ENCODE measurements around the gene GLI3.

The GLI3 gene

GRCh38 chr7:42189535-42189934 is 47.5 kb downstream of the GLI3 start:
- H3K27ac ChIP-seq: no peak overlapping the region
- H3K36me3 ChIP-seq: 0 out of 2 replicates have a peak, but pooled peaks cover 6% of the 10 kb centered on the region
- H3K27me3 ChIP-seq: no peaks in the 10 kb centered on the region
- no peaks in the 10 kb centered on the region for H4K20me1 ChIP-seq
- no peak overlapping the region for H3K9ac ChIP-seq
- peaks cover 26% of the 10 kb centered on the region for H3K4me1 ChIP-seq
- H3K9me3 ChIP-seq: no peaks in the 10 kb centered on the region
- H3K4me3 ChIP-seq: no peak overlapping the region
- H3K4me2 ChIP-seq: no peak overlapping the region
- TF ChIP-seq Cebpa-rat (IDR thresholded peaks at IDR 0.05): no peak

- Histone ChIP-seq H4K20me1 (no peaks in the 10 kb centered on the region), H3K27me3 (no peaks in the 10 kb centered on the region), H3K9me3 (no peaks in the 10 kb centered on the region), H3K4me3 (no peak overlapping the region), H3K36me3 (peaks cover 9% of the 10 kb centered on the region; the same call in 1 of the 2 replicates), H3K27ac (no peak overlapping the region), H3K4me1 (no peaks in the 10 kb centered on the region), H3K9ac (no peak overlapping the region), H3K4me2 (no peak overlapping the region)
- TF ChIP-seq Cebpa-rat (IDR thresholded peaks at IDR 0.05): no peak
Observed at GRCh38 chr7:42186151-42186550, 50.9 kb downstream of the GLI3 start.

GRCh38 chr7:42185726-42186125 is 51.3 kb downstream of the GLI3 start:
- Histone ChIP-seq H3K9me3 (no peaks in the 10 kb centered on the region), H3K4me3 (no peak overlapping the region), H3K9ac (no peak overlapping the region), H4K20me1 (no peaks in the 10 kb centered on the region), H3K27me3 (no peaks in the 10 kb centered on the region), H3K4me2 (no peak overlapping the region), H3K27ac (no peak overlapping the region), H3K36me3 (peaks cover 10% of the 10 kb centered on the region), H3K4me1 (no peaks in the 10 kb centered on the region)
- TF ChIP-seq Cebpa-rat (IDR thresholded peaks at IDR 0.05): no peak

- H3K27ac ChIP-seq: peak overlapping the region; percentile 15; the same call in 1 of the 2 replicates
- no peak overlapping the region for H3K4me2 ChIP-seq
Observed at GRCh38 chr7:42183547-42183946, 53.5 kb downstream of the GLI3 start.

GRCh38 chr7:42181566-42181965 is 55.4 kb downstream of the GLI3 start:
- Histone ChIP-seq H3K9me3 (no peaks in the 10 kb centered on the region), H3K27ac (no peak overlapping the region), H3K27me3 (no peaks in the 10 kb centered on the region), H4K20me1 (no peaks in the 10 kb centered on the region), H3K4me3 (no peak overlapping the region), H3K9ac (no peak overlapping the region), H3K4me1 (no peaks in the 10 kb centered on the region), H3K4me2 (no peak overlapping the region), H3K36me3 (peaks cover 39% of the 10 kb centered on the region)
- no peak for TF ChIP-seq Cebpa-rat (IDR thresholded peaks at IDR 0.05)

More at GRCh38 chr7:42183547-42183946, 53.5 kb downstream of the GLI3 start:
- Histone ChIP-seq H3K4me3 (no peak overlapping the region), H3K9me3 (no peaks in the 10 kb centered on the region), H3K36me3 (peaks cover 31% of the 10 kb centered on the region), H4K20me1 (no peaks in the 10 kb centered on the region), H3K9ac (no peak overlapping the region), H3K4me1 (no peaks in the 10 kb centered on the region), H3K27me3 (no peaks in the 10 kb centered on the region)
- no peak for TF ChIP-seq Cebpa-rat (IDR thresholded peaks at IDR 0.05)

GRCh38 chr7:42180806-42181205 is 56.2 kb downstream of the GLI3 start:
- Histone ChIP-seq H3K4me1 (no peaks in the 10 kb centered on the region), H3K27me3 (no peaks in the 10 kb centered on the region), H3K4me2 (no peak overlapping the region), H3K9ac (no peak overlapping the region), H3K27ac (no peak overlapping the region), H3K9me3 (no peaks in the 10 kb centered on the region), H3K36me3 (peaks cover 39% of the 10 kb centered on the region), H3K4me3 (no peak overlapping the region), H4K20me1 (no peaks in the 10 kb centered on the region)
- no peak for TF ChIP-seq Cebpa-rat (IDR thresholded peaks at IDR 0.05)

GRCh38 chr7:42176724-42177101 is 60.3 kb downstream of the GLI3 start:
- Histone ChIP-seq H4K20me1 (no peaks in the 10 kb centered on the region), H3K27ac (no peak overlapping the region), H3K4me1 (no peaks in the 10 kb centered on the region), H3K9me3 (no peaks in the 10 kb centered on the region), H3K9ac (no peak overlapping the region), H3K27me3 (no peaks in the 10 kb centered on the region), H3K4me2 (no peak overlapping the region), H3K36me3 (peaks cover 37% of the 10 kb centered on the region), H3K4me3 (no peak overlapping the region)
- TF ChIP-seq Cebpa-rat (IDR thresholded peaks at IDR 0.05): no peak

- Histone ChIP-seq H3K27ac (no peak overlapping the region), H3K27me3 (no peaks in the 10 kb centered on the region), H3K9me3 (no peaks in the 10 kb centered on the region), H3K4me3 (no peak overlapping the region), H3K36me3 (peaks cover 37% of the 10 kb centered on the region), H3K9ac (no peak overlapping the region), H3K4me1 (no peaks in the 10 kb centered on the region), H3K4me2 (no peak overlapping the region), H4K20me1 (no peaks in the 10 kb centered on the region)
- no peak for TF ChIP-seq Cebpa-rat (IDR thresholded peaks at IDR 0.05)
Observed at GRCh38 chr7:42175834-42176723, 60.9 kb downstream of the GLI3 start.

- Histone ChIP-seq H3K4me2 (no peak overlapping the region), H3K9ac (no peak overlapping the region), H3K27ac (no peak overlapping the region), H3K4me1 (no peaks in the 10 kb centered on the region), H3K9me3 (no peaks in the 10 kb centered on the region), H3K27me3 (no peaks in the 10 kb centered on the region), H3K36me3 (peaks cover 24% of the 10 kb centered on the region), H4K20me1 (no peaks in the 10 kb centered on the region), H3K4me3 (no peak overlapping the region)
- TF ChIP-seq Cebpa-rat (IDR thresholded peaks at IDR 0.05): no peak
Observed at GRCh38 chr7:42174391-42174912, 62.6 kb downstream of the GLI3 start.

GRCh38 chr7:42170724-42171123 is 66.3 kb downstream of the GLI3 start:
- Histone ChIP-seq H3K4me1 (peaks cover 3% of the 10 kb centered on the region; the same call in 1 of the 2 replicates), H3K4me2 (no peak overlapping the region), H3K4me3 (no peak overlapping the region), H3K9ac (no peak overlapping the region), H3K9me3 (no peaks in the 10 kb centered on the region), H3K27ac (no peak overlapping the region), H4K20me1 (no peaks in the 10 kb centered on the region), H3K27me3 (no peaks in the 10 kb centered on the region), H3K36me3 (0 out of 2 replicates have a peak, but pooled peaks cover 7% of the 10 kb centered on the region)
- TF ChIP-seq Cebpa-rat (IDR thresholded peaks at IDR 0.05): no peak
